Measurements from ENCODE around the gene LPP. TPM values are rescaled to one million over a fixed set of nuclear protein-coding genes. Genes with fewer than 3 reads are reported as not detected.
"Not testable (repeated sequence)": the region's sequence is repeated elsewhere in the genome, so short reads cannot be mapped to it uniquely, and the experiment has no call there.

Gene LPP
- total RNA-seq, 8 experiments from 2014 or later, result 6.0 to 77.8 (median 15.4) TPM

DNA sequence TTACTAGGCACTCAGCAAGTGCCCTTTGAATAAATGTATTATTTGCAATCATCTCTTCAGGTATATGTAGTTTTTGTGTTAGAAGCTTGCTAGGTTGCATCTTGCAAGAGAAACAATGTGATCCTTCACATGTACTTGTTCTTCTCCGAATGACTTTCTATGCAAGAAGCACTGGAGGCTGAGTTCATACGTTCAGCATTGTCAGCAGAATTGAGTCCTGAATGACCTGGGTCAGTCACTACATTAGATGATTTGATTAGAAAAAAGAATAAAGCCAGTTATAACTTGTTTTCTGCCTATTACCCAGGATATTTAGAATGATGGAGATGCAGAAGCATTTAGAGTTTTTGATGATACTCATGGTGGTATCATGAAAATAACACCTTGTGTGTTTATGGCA lies 538.7 kb downstream of the LPP start:
- peaks cover 5 to 6% of the 10 kb centered on the region in 2 donors for H3K4me1 ChIP-seq (replicated peaks in 1 of 2)
- H3K27ac ChIP-seq, result no peak overlapping the region
- no peak for ATAC-seq (replicated peaks in 6 of 8)
- WGBS, 10 experiments, result 57 to 100% (median 100%) methylated on average over 1 to 2 of the region's 2 CpGs; no CpG with 5 or more reads in 1 of the 10 experiments
- in situ Hi-C loops (cut with MboI; ENCODE audit: low pct_unique_long_range_greater_than_20kb in 2 of 9, low sequenced_read_pairs in 9 of 9, unreplicated experiment in 9 of 9), result no loop called here
- no peak overlapping the region for H3K4me3 ChIP-seq

DNA sequence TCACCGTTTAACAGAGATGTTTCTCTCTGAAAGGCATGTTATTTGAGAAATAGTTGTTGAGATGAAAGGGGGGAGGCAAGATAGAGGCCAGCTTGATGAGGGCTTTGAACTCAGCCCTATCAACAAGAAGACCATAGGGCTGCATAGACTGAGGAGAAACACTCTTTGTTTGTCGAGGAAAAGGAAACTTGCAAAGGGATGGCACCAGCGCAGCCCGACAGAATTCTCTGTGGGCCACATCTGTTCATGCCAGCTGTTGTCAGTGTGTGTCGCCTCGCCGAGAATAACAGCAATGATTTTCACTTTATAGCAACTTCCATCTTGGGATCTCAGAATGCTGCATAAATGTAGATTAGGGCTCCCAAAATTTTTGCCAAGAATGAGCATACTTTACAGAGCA lies 539.5 kb downstream of the LPP start:
- ATAC-seq (replicated peaks in 6 of 8), result no peak
- H3K4me3 ChIP-seq, result no peak overlapping the region
- no peak overlapping the region for H3K27ac ChIP-seq
- 75 to 100% (median 91%) methylated on average over 1 to 7 of the region's 7 CpGs; no CpG with 5 or more reads in 4 of the 10 experiments for WGBS, 10 experiments
- in situ Hi-C loops (cut with MboI; ENCODE audit: low pct_unique_long_range_greater_than_20kb in 2 of 9, low sequenced_read_pairs in 9 of 9, unreplicated experiment in 9 of 9), result no loop called here
- H3K4me1 ChIP-seq (replicated peaks in 1 of 2), result peaks cover 5 to 6% of the 10 kb centered on the region in 2 donors

DNA sequence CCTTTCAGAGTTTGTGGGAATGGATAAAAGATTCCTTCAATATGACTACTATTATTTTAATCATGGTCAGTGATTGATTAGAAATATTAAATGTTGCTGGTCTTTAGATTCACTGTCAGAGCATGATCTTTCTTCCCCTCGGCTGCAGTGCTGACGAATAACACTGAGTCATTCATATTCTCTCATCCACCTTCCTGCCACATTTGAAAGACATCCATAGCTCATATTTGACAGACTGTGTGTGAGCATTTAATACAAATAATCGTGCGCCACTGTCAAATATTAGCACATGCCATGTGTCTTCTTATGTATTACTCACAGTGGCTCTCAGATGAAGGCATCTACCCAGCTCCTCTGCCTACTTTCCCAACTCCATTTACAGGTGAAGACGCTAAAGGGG lies 541.3 kb downstream of the LPP start:
- in situ Hi-C loops (cut with MboI; ENCODE audit: low pct_unique_long_range_greater_than_20kb in 2 of 9, low sequenced_read_pairs in 9 of 9, unreplicated experiment in 9 of 9), result no loop called here
- H3K27ac ChIP-seq, result no peak overlapping the region
- 40 to 100% (median 93%) methylated on average over 1 to 5 of the region's 5 CpGs; no CpG with 5 or more reads in 1 of the 10 experiments for WGBS, 10 experiments
- H3K4me1 ChIP-seq (replicated peaks in 1 of 2), result peaks cover under 1 to 9% of the 10 kb centered on the region in 2 donors
- no peak for ATAC-seq (replicated peaks in 6 of 8)
- H3K4me3 ChIP-seq, result no peak overlapping the region

DNA sequence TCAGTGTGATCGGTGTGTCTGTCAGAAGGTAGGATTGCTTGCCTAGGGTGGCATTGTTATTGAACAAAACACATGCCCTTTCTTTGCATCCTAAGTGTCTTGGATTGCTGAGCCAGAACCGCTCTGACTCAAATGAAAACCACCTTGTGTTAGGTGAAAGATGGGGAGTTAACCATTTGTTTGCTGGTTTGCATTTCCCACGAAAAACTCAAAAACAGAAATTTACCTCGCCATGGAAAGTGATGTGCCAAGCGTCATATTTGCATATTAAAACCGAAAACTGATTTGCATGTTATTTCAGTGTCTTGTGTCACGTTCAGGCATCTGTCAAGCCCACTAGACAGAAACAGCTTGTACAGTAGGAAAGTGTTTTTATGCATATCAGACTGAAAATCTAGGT lies 543.2 kb downstream of the LPP start:
- Histone ChIP-seq H3K4me1 (replicated peaks in 1 of 2) (peaks cover 0 to 8% of the 10 kb centered on the region in 2 donors), H3K27ac (no peak overlapping the region), H3K4me3 (no peak overlapping the region)
- no peak for ATAC-seq (replicated peaks in 6 of 8)
- 46 to 94% (median 78%) methylated on average over 3 to 6 of the region's 7 CpGs; no CpG with 5 or more reads in 2 of the 10 experiments for WGBS, 10 experiments
- in situ Hi-C loops (cut with MboI; ENCODE audit: low pct_unique_long_range_greater_than_20kb in 2 of 9, low sequenced_read_pairs in 9 of 9, unreplicated experiment in 9 of 9), result no loop called here

DNA sequence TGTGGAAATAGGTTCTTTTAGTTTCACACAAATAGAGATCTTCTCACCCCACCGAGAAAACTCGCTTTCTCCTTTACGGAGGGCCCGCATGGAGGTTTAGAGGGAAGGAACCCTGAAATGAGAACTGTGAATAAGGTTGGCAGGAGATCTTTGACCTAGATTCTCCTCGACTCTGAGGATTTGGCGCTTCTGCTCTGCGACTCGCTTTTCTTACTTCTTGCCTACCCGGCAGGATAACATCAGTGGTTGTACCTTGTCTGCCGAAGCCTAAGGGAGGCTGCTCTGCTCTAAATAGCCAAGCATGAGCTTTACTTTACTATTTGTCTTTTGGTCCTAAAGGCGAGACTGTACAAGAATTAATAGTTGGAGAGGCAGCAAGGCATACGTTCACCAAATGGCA lies 544.5 kb downstream of the LPP start:
- WGBS, 10 experiments, result 86 to 100% (median 94%) methylated on average over 1 to 12 of the region's 12 CpGs
- ATAC-seq (replicated peaks in 6 of 8), result no peak
- Histone ChIP-seq H3K4me1 (replicated peaks in 1 of 2) (peaks cover 0 to 8% of the 10 kb centered on the region in 2 donors), H3K4me3 (no peak overlapping the region), H3K27ac (no peak overlapping the region)
- in situ Hi-C loops (cut with MboI; ENCODE audit: low pct_unique_long_range_greater_than_20kb in 2 of 9, low sequenced_read_pairs in 9 of 9, unreplicated experiment in 9 of 9), result no loop called here

DNA sequence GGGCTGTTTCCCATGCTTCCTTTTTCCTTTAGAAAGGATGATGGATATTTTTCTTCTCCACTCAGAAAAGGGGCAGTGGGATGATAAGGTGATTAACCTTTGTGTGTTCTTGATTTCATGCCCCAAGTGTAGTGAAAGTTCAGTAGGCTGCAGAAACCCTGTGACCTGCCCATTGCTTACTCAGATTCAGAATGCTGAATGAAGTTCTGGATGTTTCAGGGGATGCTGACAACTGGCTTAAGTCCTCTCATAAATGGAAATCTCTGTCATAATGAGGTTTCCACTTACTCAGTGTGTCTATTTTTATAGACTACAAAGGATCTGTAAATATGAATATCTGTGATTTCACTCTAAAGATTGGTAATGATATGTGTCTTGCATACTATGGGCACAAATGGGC lies 546.5 kb downstream of the LPP start:
- in situ Hi-C loops (cut with MboI; ENCODE audit: low pct_unique_long_range_greater_than_20kb in 2 of 9, low sequenced_read_pairs in 9 of 9, unreplicated experiment in 9 of 9), result no loop called here
- H3K4me1 ChIP-seq (replicated peaks in 1 of 2), result peaks cover 0 to 8% of the 10 kb centered on the region in 2 donors
- H3K4me3 ChIP-seq, result no peak overlapping the region
- no peak overlapping the region for H3K27ac ChIP-seq
- no peak for ATAC-seq (replicated peaks in 6 of 8)

DNA sequence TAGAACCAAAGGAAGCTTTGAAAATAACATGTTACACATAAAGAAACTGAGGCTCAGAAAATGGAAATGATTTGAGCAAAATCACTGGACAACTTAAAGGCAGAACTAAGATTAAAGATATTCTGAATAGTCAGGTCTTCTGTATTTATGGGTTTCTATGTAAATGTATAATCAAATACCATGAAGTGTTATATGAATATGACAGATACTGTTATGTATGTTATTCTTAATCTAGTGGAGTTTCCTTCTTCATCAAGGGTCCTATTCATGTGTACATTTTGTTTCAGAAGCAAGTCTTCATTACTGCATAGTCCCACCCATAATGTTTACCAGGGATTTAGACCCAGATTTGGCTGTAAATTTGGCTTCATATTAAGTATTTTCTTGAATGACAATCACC lies 547.0 kb downstream of the LPP start:
- in situ Hi-C loops (cut with MboI; ENCODE audit: low pct_unique_long_range_greater_than_20kb in 2 of 9, low sequenced_read_pairs in 9 of 9, unreplicated experiment in 9 of 9), result no loop called here
- Histone ChIP-seq H3K4me3 (no peak overlapping the region), H3K4me1 (replicated peaks in 1 of 2) (peaks cover 0 to 8% of the 10 kb centered on the region in 2 donors), H3K27ac (no peak overlapping the region)
- no peak for ATAC-seq (replicated peaks in 6 of 8)

DNA sequence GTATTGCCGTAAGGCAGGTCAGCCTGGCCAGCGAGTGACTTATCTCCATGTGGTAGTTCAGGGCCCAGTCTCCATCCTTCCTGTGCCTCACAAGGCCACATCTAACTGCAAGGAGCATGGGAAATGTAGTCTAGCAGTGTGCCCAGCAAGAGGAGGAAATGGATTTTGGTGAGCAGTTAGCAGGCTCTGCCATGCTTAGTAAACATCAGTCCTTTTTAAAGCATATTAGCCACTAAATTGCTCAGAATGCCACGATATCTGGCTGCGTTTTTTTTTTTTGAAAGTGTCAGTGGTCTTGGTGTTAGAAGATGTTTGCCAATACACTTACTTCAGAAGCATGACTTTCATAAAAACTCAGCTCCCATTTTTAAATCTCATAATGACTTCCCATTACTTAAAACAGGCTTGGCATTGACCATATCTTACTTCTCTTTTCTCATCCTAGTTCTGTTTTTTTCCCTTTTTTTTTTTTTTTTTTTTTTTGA lies 547.6 kb downstream of the LPP start:
- in situ Hi-C loops (cut with MboI; ENCODE audit: low pct_unique_long_range_greater_than_20kb in 2 of 9, low sequenced_read_pairs in 9 of 9, unreplicated experiment in 9 of 9), result no loop called here
- H3K4me1 ChIP-seq (replicated peaks in 1 of 2), result peaks cover 0 to 8% of the 10 kb centered on the region in 2 donors
- H3K4me3 ChIP-seq, result no peak overlapping the region
- no peak for ATAC-seq (replicated peaks in 6 of 8)
- WGBS, 10 experiments, result 50 to 100% (median 77%) methylated on average over 1 to 4 of the region's 4 CpGs; no CpG with 5 or more reads in 2 of the 10 experiments
- no peak overlapping the region for H3K27ac ChIP-seq

DNA sequence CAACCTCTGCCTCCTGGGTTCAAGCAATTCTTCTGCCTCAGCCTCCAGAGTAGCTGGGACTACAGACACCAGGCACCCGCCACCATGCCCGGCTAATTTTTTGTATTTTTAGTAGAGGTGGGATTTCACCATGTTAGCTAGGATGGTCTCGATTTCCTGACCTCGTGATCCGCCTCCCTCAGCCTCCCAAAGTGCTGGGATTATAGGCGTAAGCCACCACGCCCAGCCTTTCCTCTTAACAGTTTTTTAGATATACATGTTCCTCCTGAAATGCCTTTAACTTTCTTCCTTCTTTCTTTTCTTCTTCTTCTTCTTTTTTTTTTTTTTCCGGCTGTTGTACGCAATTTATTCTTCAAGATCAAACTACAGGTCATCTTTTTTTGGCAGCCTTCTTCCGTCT lies 548.1 kb downstream of the LPP start:
- H3K27ac ChIP-seq; H3K4me3 ChIP-seq; in situ Hi-C loops (cut with MboI; ENCODE audit: low pct_unique_long_range_greater_than_20kb in 2 of 9, low sequenced_read_pairs in 9 of 9, unreplicated experiment in 9 of 9); ATAC-seq (replicated peaks in 6 of 8); H3K4me1 ChIP-seq (replicated peaks in 1 of 2): not testable (repeated sequence)
- WGBS, 10 experiments, result 92 to 99% (median 94%) methylated on average over 7 to 10 of the region's 10 CpGs; no CpG with 5 or more reads in 1 of the 10 experiments

DNA sequence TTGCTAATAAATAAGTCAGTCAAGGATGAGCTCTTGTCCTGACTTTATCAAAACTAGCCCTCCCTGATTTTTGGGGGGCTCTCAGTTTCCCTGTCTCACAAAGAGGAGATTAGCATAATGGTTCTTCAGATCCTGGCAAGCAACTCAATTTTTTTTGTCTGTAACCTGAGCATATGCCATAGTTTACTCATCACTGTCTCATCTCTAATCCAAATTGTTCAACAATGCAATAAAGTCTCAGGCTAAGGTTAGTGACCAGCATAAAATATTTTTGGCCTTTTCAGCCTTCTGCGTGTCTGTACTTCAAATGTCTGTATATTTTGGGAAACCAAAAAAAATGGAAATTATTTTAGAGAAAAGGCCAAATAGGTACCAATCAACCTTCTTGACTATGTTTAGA lies 552.2 kb downstream of the LPP start:
- H3K4me3 ChIP-seq, result no peak overlapping the region
- WGBS, 10 experiments, result 90 to 100% (median 100%) methylated on average over 1 of the region's 1 CpG; no CpG with 5 or more reads in 3 of the 10 experiments
- ATAC-seq (replicated peaks in 6 of 8), result no peak
- no peaks in the 10 kb centered on the region for H3K4me1 ChIP-seq (replicated peaks in 1 of 2)
- in situ Hi-C loops (cut with MboI; ENCODE audit: low pct_unique_long_range_greater_than_20kb in 2 of 9, low sequenced_read_pairs in 9 of 9, unreplicated experiment in 9 of 9), result no loop called here
- H3K27ac ChIP-seq, result no peak overlapping the region

DNA sequence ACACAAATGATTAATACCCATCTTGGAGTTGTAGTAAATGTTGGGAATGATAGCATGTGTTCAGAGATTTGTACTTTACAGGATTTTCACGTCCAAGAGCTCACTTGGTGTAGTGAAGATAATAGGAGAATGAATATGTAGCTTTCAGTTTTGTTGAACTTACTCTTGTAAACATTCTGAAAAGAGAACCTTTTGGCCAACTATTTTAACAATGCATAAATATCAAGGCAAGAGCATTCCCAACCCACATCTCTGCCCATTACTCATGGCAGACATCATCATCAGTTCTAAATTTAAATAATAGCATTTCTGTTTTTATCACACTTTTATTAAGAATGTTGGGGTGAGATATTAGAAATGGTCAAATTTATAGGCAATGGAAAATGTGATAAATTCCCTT lies 552.6 kb downstream of the LPP start:
- Histone ChIP-seq H3K27ac (no peak overlapping the region), H3K4me1 (replicated peaks in 1 of 2) (no peaks in the 10 kb centered on the region), H3K4me3 (no peak overlapping the region)
- WGBS, 10 experiments, result 73 to 100% (median 83%) methylated on average over 1 of the region's 1 CpG; no CpG with 5 or more reads in 4 of the 10 experiments
- ATAC-seq (replicated peaks in 6 of 8), result no peak
- in situ Hi-C loops (cut with MboI; ENCODE audit: low pct_unique_long_range_greater_than_20kb in 2 of 9, low sequenced_read_pairs in 9 of 9, unreplicated experiment in 9 of 9), result no loop called here

DNA sequence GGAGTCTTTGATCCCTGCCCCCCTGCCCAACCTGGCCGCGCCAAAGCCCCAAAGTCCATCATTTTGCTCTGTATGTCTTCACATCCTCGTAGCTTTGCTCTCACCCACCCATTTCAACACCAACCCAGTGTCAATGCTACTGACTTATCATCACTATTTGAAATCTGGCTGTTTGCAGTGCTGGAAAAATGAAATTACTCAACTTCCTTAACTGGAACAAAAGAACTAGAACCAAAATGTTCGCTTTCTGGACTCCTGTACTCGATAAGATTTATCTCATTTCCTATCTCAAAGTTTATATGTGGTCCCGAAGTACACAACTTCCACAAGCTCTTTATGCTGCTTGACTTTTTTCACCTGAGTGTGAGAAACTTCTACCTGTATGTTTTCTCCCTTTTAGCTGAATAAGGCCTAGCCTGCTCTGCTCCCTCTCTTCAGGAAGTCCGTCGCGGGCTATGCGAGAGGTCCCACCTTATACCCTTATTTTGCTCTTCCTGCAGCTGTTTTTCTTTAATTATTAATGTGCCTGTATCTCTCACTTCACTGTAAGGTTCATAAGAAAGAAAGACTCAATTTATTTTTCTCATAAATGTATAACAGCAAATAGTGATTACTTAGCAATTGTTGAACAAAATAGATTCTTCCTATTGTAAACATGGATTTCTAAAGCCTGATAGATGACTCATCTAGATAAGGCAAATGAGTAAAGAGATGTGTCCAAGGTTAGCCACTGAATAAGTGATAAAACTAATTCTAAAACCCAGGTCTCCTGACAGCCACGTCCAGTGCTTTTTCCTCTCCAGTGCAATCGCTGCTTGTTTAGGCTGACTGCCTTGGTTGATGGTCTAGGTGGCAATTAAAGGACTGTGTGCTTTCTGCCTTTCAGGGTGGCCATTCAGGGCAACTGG lies 553.7 kb downstream of the LPP start:
- in situ Hi-C loops (cut with MboI; ENCODE audit: low pct_unique_long_range_greater_than_20kb in 2 of 9, low sequenced_read_pairs in 9 of 9, unreplicated experiment in 9 of 9), result no loop called here
- Histone ChIP-seq H3K4me3 (no peak overlapping the region), H3K4me1 (replicated peaks in 1 of 2) (no peaks in the 10 kb centered on the region), H3K27ac (no peak overlapping the region)
- WGBS, 10 experiments, result 80 to 99% (median 94%) methylated on average over 5 to 12 of the region's 12 CpGs; no CpG with 5 or more reads in 1 of the 10 experiments
- ATAC-seq (replicated peaks in 6 of 8), result no peak

DNA sequence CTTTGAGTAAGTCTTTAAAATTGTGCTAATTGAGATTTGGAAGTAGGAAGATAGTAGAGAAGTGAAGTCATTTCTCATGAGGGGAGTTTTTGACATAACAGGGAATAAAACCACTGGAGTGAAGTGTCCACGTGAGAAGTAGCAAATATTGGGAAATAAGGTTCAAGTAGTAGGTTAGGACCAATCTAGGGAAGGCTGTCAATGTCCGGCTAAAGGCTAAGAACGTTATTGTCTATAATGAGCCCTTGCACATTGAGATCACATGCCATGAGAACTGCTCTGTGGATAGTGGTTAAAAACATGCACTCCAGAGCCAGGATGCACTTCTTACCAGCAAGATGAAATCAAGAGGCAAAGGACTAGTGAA lies 557.9 kb downstream of the LPP start:
- in situ Hi-C loops (cut with MboI; ENCODE audit: low pct_unique_long_range_greater_than_20kb in 2 of 9, low sequenced_read_pairs in 9 of 9, unreplicated experiment in 9 of 9), result no loop called here
- Histone ChIP-seq H3K4me1 (replicated peaks in 1 of 2) (no peaks in the 10 kb centered on the region), H3K27ac (no peak overlapping the region), H3K4me3 (no peak overlapping the region)
- 65 to 95% (median 89%) methylated on average over 1 to 3 of the region's 3 CpGs; no CpG with 5 or more reads in 2 of the 10 experiments for WGBS, 10 experiments
- ATAC-seq (replicated peaks in 6 of 8), result peak in 1 of 8 experiments; percentile 12
